T-cell (primary cell): ENCODE data around the gene FRYL. TPM values are rescaled to one million over a fixed set of nuclear protein-coding genes. Genes with fewer than 3 reads are reported as not detected.

ENCODE experiments used
- ATAC-seq, 4 experiments: fragments of 200-7000 bp in 3 of 4; fragments of 150-1000 bp in 1 of 4; cut with Tn5 transposase; replicated peaks in 1 of 4; 1 replicate in 3 of 4; 2 replicates in 1 of 4; pipeline ENCODE4 v1.10.0; 2021; ENCODE audit warnings: moderate library complexity in 3 of 4, mild to moderate bottlenecking in 2 of 4, moderate number of reproducible peaks in 1 of 4
- CTCF ChIA-PET, 2 donors: fragments of 300-600 bp; sonication (Branson Sonifier 250); formaldehyde crosslinking; loops; one replicate each; lab custom pipeline; 2022; ENCODE audit warnings: antibody characterized with exemption in 2 of 2; lab: Charles Lee
- POLR2A ChIA-PET, 2 donors: fragments of 300-600 bp; sonication (Branson Sonifier 250); formaldehyde crosslinking; loops; one replicate each; lab custom pipeline; 2022; ENCODE audit warnings: antibody characterized with exemption in 2 of 2; lab: Charles Lee
- DNase-seq, 35 experiments: peaks; one replicate each; pipeline versions ENCODE4 v3.0.0 to v3.0.0-alpha.2; 2013 to 2023
- H3K27ac ChIP-seq: one replicate; pipeline ENCODE4 v1.5.1; 2013; ENCODE audit warnings: low read length
- H3K27me3 ChIP-seq, 2 experiments: replicated peaks in 1 of 2; 1 replicate in 1 of 2; 2 replicates in 1 of 2; pipeline versions ENCODE4 v1.6.1 to v1.7.0; 2013; ENCODE audit warnings: low read length in 1 of 2, mixed read lengths in 1 of 2; ENCODE audit not compliant: control insufficient read depth in 2 of 2, insufficient read depth in 2 of 2; ENCODE audit errors: extremely low read depth in 1 of 2
- H3K36me3 ChIP-seq, 2 donors: 1 replicate in 1 of 2; 2 replicates in 1 of 2; pipeline versions ENCODE4 v1.6.1 to v1.7.0; 2013; ENCODE audit warnings: low read length in 1 of 2; ENCODE audit not compliant: control insufficient read depth in 2 of 2, insufficient read depth in 1 of 2; ENCODE audit errors: extremely low read depth in 1 of 2
- H3K4me1 ChIP-seq, 2 experiments: 1 replicate in 1 of 2; 2 replicates in 1 of 2; pipeline versions ENCODE4 v1.6.1 to v1.7.0; 2013; ENCODE audit warnings: low read length in 2 of 2, mixed read lengths in 1 of 2; ENCODE audit not compliant: insufficient read depth in 2 of 2, control insufficient read depth in 1 of 2; ENCODE audit errors: extremely low read depth in 1 of 2
- H3K4me3 ChIP-seq, 2 donors: 1 replicate in 1 of 2; 2 replicates in 1 of 2; pipeline versions ENCODE4 v1.5.1 to v1.7.0; 2013; ENCODE audit warnings: mild to moderate bottlenecking in 2 of 2, low read length in 1 of 2, moderate library complexity in 1 of 2; ENCODE audit not compliant: control insufficient read depth in 1 of 2; ENCODE audit errors: extremely low read depth in 1 of 2
- H3K9me3 ChIP-seq: 2 replicates; pipeline ENCODE4 v1.7.0; 2013
- H3K27ac Mint-ChIP-seq, 2 donors: one replicate each; pipeline ENCODE4 v1.8.0; 2020 to 2021; ENCODE audit warnings: mild to moderate bottlenecking in 2 of 2, mixed read lengths in 2 of 2
- H3K27me3 Mint-ChIP-seq, 2 donors: one replicate each; pipeline ENCODE4 v1.8.0; 2021 to 2022; ENCODE audit warnings: mixed read lengths in 2 of 2
- H3K36me3 Mint-ChIP-seq: one replicate; pipeline ENCODE4 v1.8.0; 2021; ENCODE audit warnings: mixed read lengths
- H3K4me1 Mint-ChIP-seq, 3 donors: one replicate each; pipeline ENCODE4 v1.8.0; 2020 to 2022; ENCODE audit warnings: mixed read lengths in 3 of 3, mild to moderate bottlenecking in 1 of 3
- H3K4me3 Mint-ChIP-seq, 3 donors: one replicate each; pipeline ENCODE4 v1.8.0; 2020 to 2022; ENCODE audit warnings: mild to moderate bottlenecking in 3 of 3, mixed read lengths in 3 of 3, moderate library complexity in 3 of 3
- H3K9me3 Mint-ChIP-seq, 3 donors: one replicate each; pipeline ENCODE4 v1.8.0; 2020 to 2022; ENCODE audit warnings: mixed read lengths in 3 of 3
- WGBS: methylation state at CpG from one replicate; pipeline ENCODE4 v1.1.5; 2013; ENCODE audit warnings: missing lambda C conversion rate; ENCODE audit not compliant: insufficient coverage; 5-methylcytosine and 5-hydroxymethylcytosine counted together
- total RNA-seq, 35 experiments: library from RNA in 6 of 35; stranded (reverse) in 6 of 35; fragments of 120-200 nt in 1 of 35; gene quantifications; one replicate each; pipeline versions ENCODE4 v1.2.1 to v1.2.4 and lab custom pipeline; 2013 to 2026

FRYL gene
- total RNA-seq, 5 donors from 2014 or later (not counting 1 experiment from before 2014, with no cell fraction given): 86.3 to 143 (median 111) TPM

GRCh38 chr4:48450740-48451139 lies 329.3 kb downstream of the FRYL start:
- Mint-ChIP-seq H3K27me3 (peaks cover 0 to 8% of the 10 kb centered on the region in 2 donors), H3K9me3 (peaks cover 0 to 2% (median 0%) of the 10 kb centered on the region in 3 donors), H3K4me1 (no peaks in the 10 kb centered on the region), H3K36me3 (no peaks in the 10 kb centered on the region), H3K4me3 (no peak overlapping the region), H3K27ac (no peak overlapping the region)
- CTCF ChIA-PET: no interaction called here
- Histone ChIP-seq H3K27me3 (peaks cover 0 to 2% of the 10 kb centered on the region in 2 experiments), H3K36me3 (no peaks in the 10 kb centered on the region), H3K27ac (no peak overlapping the region), H3K4me1 (no peaks in the 10 kb centered on the region), H3K9me3 (no peaks in the 10 kb centered on the region), H3K4me3 (no peak overlapping the region)
- WGBS: 87% methylated on average over 3 of the region's 3 CpGs
- DNase-seq (no peak), ATAC-seq (no peak)
- POLR2A ChIA-PET: no interaction called here

DNA sequence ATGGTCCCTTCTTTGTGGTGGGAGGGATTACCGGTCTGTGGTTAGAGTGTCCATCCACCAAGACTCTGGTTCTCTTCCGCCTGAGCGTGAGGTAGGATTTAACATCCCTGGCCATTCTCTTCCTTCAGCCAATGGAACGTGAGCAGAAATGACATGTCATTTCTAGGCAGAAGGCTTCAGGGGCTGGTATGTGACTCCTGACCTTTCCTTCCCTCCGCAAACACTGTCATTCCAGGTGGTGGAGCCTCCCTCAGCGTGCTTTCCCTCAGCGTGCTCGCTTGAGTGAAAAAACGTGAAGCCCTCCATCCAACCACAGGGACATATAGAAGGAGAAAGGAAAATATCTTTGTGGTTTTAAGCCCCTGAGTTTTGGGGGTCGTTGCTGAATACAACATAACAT lies 330.9 kb downstream of the FRYL start:
- no peaks in the 10 kb centered on the region for H3K36me3 Mint-ChIP-seq
- WGBS: 80% methylated on average over 5 of the region's 10 CpGs
- Histone ChIP-seq H3K27ac (no peak overlapping the region), H3K9me3 (no peaks in the 10 kb centered on the region), H3K4me3 (no peak overlapping the region), H3K27me3 (no peaks in the 10 kb centered on the region), H3K4me1 (no peaks in the 10 kb centered on the region), H3K36me3 (no peaks in the 10 kb centered on the region)
- CTCF ChIA-PET: no interaction called here
- ATAC-seq (no peak), DNase-seq (no peak)
- H3K27me3 Mint-ChIP-seq: peaks cover 0 to 9% of the 10 kb centered on the region in 2 donors
- H3K4me1 Mint-ChIP-seq: no peaks in the 10 kb centered on the region
- H3K9me3 Mint-ChIP-seq: peaks cover 0 to 2% (median 0%) of the 10 kb centered on the region in 3 donors
- POLR2A ChIA-PET: no interaction called here
- H3K27ac Mint-ChIP-seq: no peak overlapping the region
- H3K4me3 Mint-ChIP-seq: no peak overlapping the region

Other genes with a start within 250 kb of the FRYL start
- gene OCIAD1, start 50.8 kb upstream of the FRYL start, total RNA-seq: 100 to 1,000 TPM in 4 of 5 donors, 10 to 100 TPM in 1; 88.1 to 113 (median 106) TPM
- 100 to 1,000 TPM in 3 of 5 donors, 10 to 100 TPM in 2; 54.0 to 150 (median 113) TPM for gene OCIAD2, start 126.5 kb upstream of the FRYL start, total RNA-seq
- not detected for gene CWH43, start 206.0 kb upstream of the FRYL start, total RNA-seq